ENCODE measurements around the gene SFI1.

Gene SFI1

DNA sequence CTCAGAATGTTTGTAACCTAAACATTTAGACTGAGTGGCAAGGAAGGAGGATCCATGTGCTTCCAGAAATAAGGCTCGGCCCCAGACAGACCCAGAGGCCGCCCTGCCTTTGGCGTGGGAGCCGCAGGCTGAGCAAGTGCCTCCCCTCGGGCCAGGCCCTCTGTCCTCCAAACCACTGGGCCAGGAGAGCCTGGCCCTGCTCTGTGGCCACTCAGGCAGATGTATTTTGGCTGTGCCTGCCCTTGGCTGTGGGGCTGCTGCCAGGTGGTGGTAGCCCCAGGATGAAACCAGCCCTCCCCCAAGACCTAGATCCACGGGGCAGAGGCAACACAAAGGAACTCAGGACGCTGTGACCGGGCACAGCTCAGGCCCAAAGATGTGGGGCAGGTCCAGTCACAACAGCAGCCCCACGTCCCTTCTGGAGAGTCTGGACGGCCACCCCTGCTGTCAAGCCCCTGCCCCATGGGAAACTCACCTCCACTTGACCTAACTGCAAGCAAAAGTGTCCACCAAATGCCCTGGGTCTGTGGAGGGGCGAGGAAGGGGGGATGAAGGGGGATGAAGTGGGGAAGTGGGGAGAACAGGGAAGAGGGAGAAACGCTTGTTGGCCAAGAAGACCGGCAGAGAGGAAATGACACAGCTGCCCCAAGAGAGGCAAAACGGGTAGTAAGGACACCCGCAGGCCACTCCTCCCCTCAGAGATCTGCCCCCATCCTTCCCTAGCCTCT lies 141.7 kb downstream of the SFI1 start:
- no peak for DNase-seq (ENCODE audit: low read depth)

DNA sequence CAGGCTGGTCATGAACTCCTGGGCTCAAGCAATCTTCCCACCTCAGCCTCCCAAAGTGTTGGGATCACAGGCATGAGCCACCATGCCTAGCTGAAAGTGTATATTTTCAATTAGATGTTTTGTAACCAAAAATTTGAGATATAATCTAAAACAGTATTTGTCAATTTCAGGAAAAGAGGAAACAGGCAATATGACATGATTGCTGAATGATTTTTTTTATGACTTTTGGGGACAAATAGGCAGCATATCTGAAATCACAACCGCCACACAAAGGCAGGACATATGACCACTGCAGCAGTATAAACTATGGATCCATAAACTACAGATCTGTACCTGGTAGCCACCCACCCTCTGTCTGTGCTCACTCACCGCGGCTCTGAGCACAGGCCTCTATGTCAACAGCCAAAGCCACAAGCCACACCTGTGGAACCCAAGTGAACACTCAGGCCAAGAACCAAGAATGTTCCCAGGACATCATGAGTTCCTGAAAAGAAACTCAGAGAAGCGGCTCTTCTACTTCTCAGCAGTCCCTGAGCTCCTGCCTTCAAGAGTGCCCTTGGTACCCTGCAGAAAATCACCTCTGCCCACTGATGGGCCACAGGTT lies 143.2 kb downstream of the SFI1 start:
- no peak for DNase-seq (ENCODE audit: low read depth)

- peak; percentile 70 for DNase-seq (ENCODE audit: low read depth)
These were observed 150.1 kb downstream of the SFI1 start for GRCh38 chr22:31646186-31647019.

- DNase-seq (ENCODE audit: low read depth) = no peak
These were observed 150.7 kb downstream of the SFI1 start for GRCh38 chr22:31647066-31647465.

GRCh38 chr22:31647523-31648320 lies 151.4 kb downstream of the SFI1 start:
- DNase-seq (ENCODE audit: low read depth) = peak; percentile 68

GRCh38 chr22:31650391-31650790 lies 154.1 kb downstream of the SFI1 start:
- peak; percentile 83 for DNase-seq (ENCODE audit: low read depth)

- DNase-seq (ENCODE audit: low read depth) = no peak
These were observed 155.3 kb downstream of the SFI1 start for GRCh38 chr22:31651664-31652063.

GRCh38 chr22:31652088-31652487 lies 155.8 kb downstream of the SFI1 start:
- DNase-seq (ENCODE audit: low read depth) = no peak

GRCh38 chr22:31652911-31653684 lies 156.8 kb downstream of the SFI1 start:
- no peak for DNase-seq (ENCODE audit: low read depth)

- no peak for DNase-seq (ENCODE audit: low read depth)
These were observed 157.6 kb downstream of the SFI1 start for GRCh38 chr22:31653944-31654343.

DNA sequence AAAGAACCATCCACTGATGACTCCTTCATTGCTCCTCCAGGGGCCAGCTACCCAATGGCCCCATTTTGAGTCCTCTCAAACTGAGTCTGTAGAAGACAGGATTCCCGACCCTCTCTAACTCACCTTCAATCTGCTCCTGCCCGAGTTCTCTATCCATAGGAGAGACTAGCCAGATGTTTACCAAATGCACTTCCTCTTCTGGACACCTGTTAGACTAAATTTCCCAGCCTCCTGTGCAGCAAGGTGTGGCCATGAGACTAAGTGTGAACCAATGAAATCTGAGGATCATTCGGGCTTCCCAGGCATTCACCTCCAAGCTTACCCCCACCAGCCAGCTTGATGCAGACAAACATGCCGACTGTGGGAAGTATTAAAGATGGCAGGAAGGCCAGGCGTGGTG lies 158.1 kb downstream of the SFI1 start:
- no peak for DNase-seq (ENCODE audit: low read depth)

- DNase-seq (ENCODE audit: low read depth) = no peak
These were observed 162.9 kb downstream of the SFI1 start for GRCh38 chr22:31659246-31659645.

GRCh38 chr22:31660860-31661341 lies 164.6 kb downstream of the SFI1 start:
- DNase-seq (ENCODE audit: low read depth) = peak; percentile 60

DNA sequence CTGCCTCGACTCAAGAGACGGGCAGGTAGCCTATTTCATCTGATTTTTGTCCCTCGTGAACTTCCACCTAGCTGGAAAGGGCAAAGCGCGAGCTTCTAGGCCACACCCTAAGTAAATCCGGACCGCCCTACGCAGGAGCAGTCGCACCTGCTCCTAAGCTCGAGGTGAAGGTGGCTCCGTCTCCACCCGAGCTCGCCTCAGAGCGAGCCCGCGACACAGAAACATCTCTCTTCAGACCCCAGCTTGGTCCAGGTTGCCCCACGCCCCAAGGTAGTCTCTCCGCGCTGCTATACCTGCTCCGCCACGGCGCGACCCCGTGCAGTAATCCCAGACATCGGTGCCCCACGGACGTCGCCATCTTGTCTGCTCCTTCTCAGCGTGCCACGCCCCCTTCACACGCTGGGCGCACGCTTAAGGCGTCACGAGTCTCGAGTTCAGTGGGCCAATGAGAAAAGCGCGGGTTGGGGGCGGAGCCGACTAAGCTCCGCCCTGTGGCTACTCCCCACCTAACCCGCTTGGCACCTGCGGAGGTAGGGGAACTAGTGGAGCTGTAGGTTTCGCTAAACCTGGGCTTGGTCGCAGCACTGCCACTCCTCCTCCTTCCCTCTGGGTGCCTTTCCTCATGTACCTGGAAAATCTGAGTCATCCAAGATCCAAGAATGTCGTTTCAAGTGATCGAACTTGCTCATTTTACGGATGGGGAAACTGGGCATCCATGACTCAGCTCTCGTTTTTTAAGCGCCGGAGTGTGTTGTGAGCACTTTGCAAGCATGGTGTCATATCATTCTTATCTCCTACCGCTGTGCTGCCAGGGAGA lies 165.7 kb downstream of the SFI1 start, which contains the start of gene PISD:
PISD (minus strand) TSS at position 365 of the 817 bp plus-strand sequence; CDS start at position 358, 7 bp downstream.
- peak; percentile 88 for DNase-seq (ENCODE audit: low read depth)

- DNase-seq (ENCODE audit: low read depth) = no peak
These were observed 166.3 kb downstream of the SFI1 start for GRCh38 chr22:31662668-31663037.

Data from fibroblast of gingiva (primary cell).